Left renal cortex interstitium (tissue), 4 donors: ENCODE data around the gene STON1. TPM values are rescaled to one million over a fixed set of nuclear protein-coding genes. Genes with fewer than 3 reads are reported as not detected.
"Not testable (repeated sequence)": the region's sequence is repeated elsewhere in the genome, so short reads cannot be mapped to it uniquely, and the experiment has no call there.

Experiments used
- DNase-seq, 4 donors: peaks; one replicate each; pipeline ENCODE4 v3.0.0-alpha.2; 2013; ENCODE audit warnings: low read depth in 4 of 4, low spot score in 2 of 4, missing footprints in 1 of 4
- polyA plus RNA-seq, 4 donors: library from polyadenylated mRNA; unstranded; fragments of 120-200 nt; gene quantifications; one replicate each; pipeline ENCODE4 v1.2.1, GENCODE V29; 2013; ENCODE audit not compliant: insufficient read length in 4 of 4

The STON1 gene
- polyA plus RNA-seq, 4 donors, result 30.2 to 40.4 (median 34.4) TPM

- DNase-seq, result no peak
Measured at GRCh38 chr2:48605482-48606175, 75.7 kb downstream of the STON1 start.

- no peak for DNase-seq
Measured at GRCh38 chr2:48607307-48608014, 77.5 kb downstream of the STON1 start.

GRCh38 chr2:48613211-48613610 is 83.3 kb downstream of the STON1 start:
- no peak for DNase-seq

- DNase-seq, result not testable (repeated sequence)
Measured at GRCh38 chr2:48614581-48614980, 84.6 kb downstream of the STON1 start.

- DNase-seq, result no peak
Measured at GRCh38 chr2:48617618-48618017, 87.7 kb downstream of the STON1 start, which contains the start of gene GTF2A1L. TSS of gene GTF2A1L (plus strand) at chr2:48617856. CDS start at chr2:48617875, 19 bp downstream.

GRCh38 chr2:48619526-48619925 is 89.6 kb downstream of the STON1 start:
- DNase-seq, result no peak

GRCh38 chr2:48620604-48621003 is 90.7 kb downstream of the STON1 start:
- no peak for DNase-seq

- DNase-seq, result not testable (repeated sequence)
Measured at GRCh38 chr2:48622691-48623090, 92.7 kb downstream of the STON1 start.

GRCh38 chr2:48624696-48625095 is 94.7 kb downstream of the STON1 start:
- DNase-seq, result no peak

GRCh38 chr2:48626047-48626446 is 96.1 kb downstream of the STON1 start:
- DNase-seq, result no peak

- no peak for DNase-seq
Measured at GRCh38 chr2:48633143-48633542, 103.2 kb downstream of the STON1 start.

GRCh38 chr2:48635786-48636185 is 105.8 kb downstream of the STON1 start:
- DNase-seq, result no peak

GRCh38 chr2:48638261-48638660 is 108.3 kb downstream of the STON1 start:
- DNase-seq, result no peak

Other genes with a start within 250 kb of the STON1 start
- gene FOXN2, start 215.5 kb upstream of the STON1 start, polyA plus RNA-seq, result 10 to 100 TPM; 16.8 to 20.4 (median 19.4) TPM
- 10 to 100 TPM; 36.7 to 46.4 (median 42.2) TPM for gene PPP1R21, start 89.4 kb upstream of the STON1 start, polyA plus RNA-seq
- under 1 TPM in 3 of 4 donors, not detected in 1; 0.24 to 0.79 (median 0.61) TPM for gene GTF2A1L, start 87.7 kb downstream of the STON1 start, polyA plus RNA-seq
- under 1 TPM; 0.22 to 0.74 (median 0.31) TPM for gene LHCGR, start 225.6 kb downstream of the STON1 start, polyA plus RNA-seq